A673 (cell line): ENCODE results near the gene DEFB124. TPM values are rescaled to one million over a fixed set of nuclear protein-coding genes. Genes with fewer than 3 reads are reported as not detected.

Experiments
- BruUV-seq: library from RNA; stranded (reverse); fragments of 400-500 nt; replicated peaks from 2 replicates; lab custom pipeline; 2021; lab: Mats Ljungman, UMichigan
- CTCF ChIA-PET: fragments of 300-600 bp; sonication (Branson Sonifier 250); formaldehyde crosslinking; loops from one replicate; lab custom pipeline; 2022; ENCODE audit warnings: antibody characterized with exemption; lab: Charles Lee
- POLR2A ChIA-PET: fragments of 300-600 bp; sonication (Branson Sonifier 250); formaldehyde crosslinking; loops from one replicate; lab custom pipeline; 2022; ENCODE audit warnings: antibody characterized with exemption; ENCODE audit not compliant: low non-redundant PET; lab: Charles Lee
- DNase-seq: peaks from one replicate; pipeline ENCODE4 v3.0.0-alpha.2; 2015; ENCODE audit warnings: low spot score
- H3K27ac ChIP-seq: fragments of 200-600 bp; sonication (generic); 2 replicates; pipeline ENCODE4 v1.5.1; 2016; ENCODE audit warnings: mixed run types, low read depth, mild to moderate bottlenecking, mixed read lengths, antibody characterized with exemption, low read length; ENCODE audit not compliant: poor library complexity, severe bottlenecking
- H3K27me3 ChIP-seq: fragments of 200-600 bp; sonication (generic); replicated peaks from 2 replicates; pipeline ENCODE4 v1.6.1; 2017; ENCODE audit warnings: mixed run types, low read depth, mild to moderate bottlenecking, mixed read lengths, antibody characterized with exemption, low read length; ENCODE audit not compliant: insufficient read depth, poor library complexity
- H3K36me3 ChIP-seq: fragments of 200-600 bp; sonication (generic); 2 replicates; pipeline ENCODE4 v1.6.1; 2016; ENCODE audit warnings: mixed run types, mild to moderate bottlenecking, mixed read lengths, antibody characterized with exemption, low read length; ENCODE audit not compliant: insufficient read depth, poor library complexity, severe bottlenecking
- H3K4me1 ChIP-seq: fragments of 200-600 bp; sonication (generic); 2 replicates; pipeline ENCODE4 v1.6.1; 2017; ENCODE audit warnings: mixed run types, mild to moderate bottlenecking, mixed read lengths, antibody characterized with exemption, low read length; ENCODE audit not compliant: insufficient read depth, poor library complexity, severe bottlenecking
- H3K4me3 ChIP-seq: fragments of 200-600 bp; sonication (generic); 2 replicates; pipeline ENCODE4 v1.5.1; 2016; ENCODE audit warnings: low read depth, mixed run types, mild to moderate bottlenecking, mixed read lengths, low read length; ENCODE audit not compliant: poor library complexity, severe bottlenecking
- H3K9me3 ChIP-seq: fragments of 200-600 bp; sonication (generic); 2 replicates; pipeline ENCODE4 v1.6.1; 2016; ENCODE audit warnings: mixed run types, low read depth, mild to moderate bottlenecking, mixed read lengths, antibody characterized with exemption, low read length; ENCODE audit not compliant: poor library complexity, severe bottlenecking
- CTCF ChIP-seq: fragments of 300-800, 200-600 bp; sonication (generic); conservative IDR thresholded peaks from 2 replicates; pipeline ENCODE4 v1.5.1; 2017; ENCODE audit warnings: low read depth, mild to moderate bottlenecking, antibody characterized with exemption, low read length, moderate library complexity, mixed read lengths
- EZH2 ChIP-seq: fragments of 200-600 bp; sonication (generic); IDR thresholded peaks from 2 replicates; pipeline ENCODE4 v1.6.1; 2017; ENCODE audit warnings: borderline replicate concordance, low read depth, mild to moderate bottlenecking, mixed read lengths, antibody characterized with exemption, low read length; ENCODE audit not compliant: poor library complexity, severe bottlenecking
- intact Hi-C: fragments of 100-400 bp; cut with micrococcal nuclease; formaldehyde crosslinking; loops from one replicate; pipeline ENCODE4 v1.10.0; 2022; ENCODE audit not compliant: unreplicated experiment
- total RNA-seq: library from RNA; stranded (reverse); gene quantifications from 2 replicates; pipeline ENCODE4 v1.2.3, GENCODE V29; 2021

DEFB124 gene
- total RNA-seq, 1 experiment from 2014 or later: not detected

GRCh38 chr20:31454361-31454760 is 20.6 kb downstream of the DEFB124 start:
- ChIA-PET CTCF (no interaction called here), POLR2A (interaction anchor here (1.0 kb wide), 1 partner anchor 693 kb away, joined by 3 read pairs; no protein-coding TSS in a partner anchor)
- BruUV-seq: no TSS peak
- intact Hi-C loops: no loop called here
- Histone ChIP-seq H3K36me3 (no peaks in the 10 kb centered on the region), H3K4me3 (no peak overlapping the region), H3K27me3 (peaks cover 4% of the 10 kb centered on the region), H3K27ac (no peak overlapping the region), H3K9me3 (no peaks in the 10 kb centered on the region), H3K4me1 (no peaks in the 10 kb centered on the region)
- TF ChIP-seq CTCF (no peak), EZH2 (no peak)
- DNase-seq: no peak

GRCh38 chr20:31452575-31452974 is 22.4 kb downstream of the DEFB124 start:
- H3K9me3 ChIP-seq: no peaks in the 10 kb centered on the region

GRCh38 chr20:31449511-31450414 is 25.2 kb downstream of the DEFB124 start:
- no TSS peak for BruUV-seq
- Histone ChIP-seq H3K36me3 (no peaks in the 10 kb centered on the region), H3K27me3 (no peaks in the 10 kb centered on the region), H3K9me3 (no peaks in the 10 kb centered on the region), H3K4me3 (no peak overlapping the region), H3K4me1 (no peaks in the 10 kb centered on the region), H3K27ac (no peak overlapping the region)
- intact Hi-C loops: no loop called here
- ChIA-PET CTCF (no interaction called here), POLR2A (no interaction called here)
- TF ChIP-seq EZH2 (no peak), CTCF (no peak)
- DNase-seq: no peak

More at GRCh38 chr20:31452575-31452974, 22.4 kb downstream of the DEFB124 start:
- no peaks in the 10 kb centered on the region for H3K36me3 ChIP-seq
- no peaks in the 10 kb centered on the region for H3K27me3 ChIP-seq
- no peak overlapping the region for H3K27ac ChIP-seq
- H3K4me1 ChIP-seq: no peaks in the 10 kb centered on the region
- no peak overlapping the region for H3K4me3 ChIP-seq
- ChIA-PET POLR2A (no interaction called here), CTCF (no interaction called here)
- intact Hi-C loops: no loop called here
- BruUV-seq: no TSS peak
- DNase-seq: no peak
- TF ChIP-seq EZH2: no peak
- TF ChIP-seq CTCF: no peak
